HL-60/S4 treated with retinoic acid at 250 ng/mL for 4 days and 3 days (cell line): ENCODE results near the gene MTHFSD.
"Not testable (repeated sequence)": the region's sequence is repeated elsewhere in the genome, so short reads cannot be mapped to it uniquely, and the experiment has no call there.

Source experiments
- in situ Hi-C: fragments of 300-500 bp; cut with MboI; formaldehyde crosslinking; loops from 2 replicates; pipeline ENCODE4 v1.7.0; 2022; ENCODE audit warnings: low sequenced_read_pairs

The MTHFSD gene, protein sequence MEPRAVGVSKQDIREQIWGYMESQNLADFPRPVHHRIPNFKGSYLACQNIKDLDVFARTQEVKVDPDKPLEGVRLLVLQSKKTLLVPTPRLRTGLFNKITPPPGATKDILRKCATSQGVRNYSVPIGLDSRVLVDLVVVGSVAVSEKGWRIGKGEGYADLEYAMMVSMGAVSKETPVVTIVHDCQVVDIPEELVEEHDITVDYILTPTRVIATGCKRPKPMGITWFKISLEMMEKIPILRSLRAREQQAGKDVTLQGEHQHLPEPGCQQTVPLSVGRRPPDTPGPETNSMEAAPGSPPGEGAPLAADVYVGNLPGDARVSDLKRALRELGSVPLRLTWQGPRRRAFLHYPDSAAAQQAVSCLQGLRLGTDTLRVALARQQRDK

DNA sequence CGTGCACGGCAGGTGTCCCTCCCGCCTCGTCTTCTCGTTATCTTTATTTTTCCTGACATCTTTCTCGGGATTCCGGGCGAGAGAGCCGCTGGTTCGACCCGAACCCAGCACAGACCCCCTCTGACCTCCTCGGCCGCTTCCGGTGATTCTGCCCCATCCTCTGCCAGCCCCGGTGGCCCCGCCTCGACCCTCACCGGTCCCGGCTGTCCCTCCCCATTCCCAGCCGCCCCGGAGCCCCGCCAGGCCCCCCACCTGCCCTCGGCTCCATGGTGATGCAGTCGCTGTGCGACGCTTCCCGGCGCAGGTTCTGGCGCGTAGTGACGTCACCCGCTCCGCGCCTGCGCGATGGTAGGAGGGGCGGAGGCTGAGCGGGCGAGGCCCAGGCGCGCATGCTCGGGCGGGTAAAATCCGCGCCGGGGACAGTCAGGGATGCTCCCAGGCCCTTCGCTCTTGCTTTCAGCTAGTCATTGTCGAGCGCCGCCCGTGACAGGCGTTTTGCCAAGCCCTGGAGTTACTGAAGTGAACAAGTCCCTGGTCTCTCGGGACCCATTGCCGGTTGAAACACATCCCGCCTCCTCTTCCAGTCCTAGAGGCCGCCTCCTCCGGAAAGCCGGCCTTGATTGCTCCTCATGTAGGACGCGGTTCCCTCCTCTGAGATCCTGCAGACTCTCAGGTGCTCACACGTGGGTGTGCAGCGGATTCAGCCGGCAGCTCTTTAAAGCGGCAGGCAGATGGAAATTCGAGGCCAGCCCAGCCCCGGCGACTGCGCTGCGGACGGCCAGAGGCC is at the start of gene MTHFSD:
TSS of gene MTHFSD (minus strand) at position 319 of the 787 bp plus-strand sequence. CDS start at position 268, 51 bp downstream.
- in situ Hi-C loops = loop anchor here (25.0 kb wide), 3 partner anchors 507 to 1082 kb away; no protein-coding TSS in a partner anchor

DNA sequence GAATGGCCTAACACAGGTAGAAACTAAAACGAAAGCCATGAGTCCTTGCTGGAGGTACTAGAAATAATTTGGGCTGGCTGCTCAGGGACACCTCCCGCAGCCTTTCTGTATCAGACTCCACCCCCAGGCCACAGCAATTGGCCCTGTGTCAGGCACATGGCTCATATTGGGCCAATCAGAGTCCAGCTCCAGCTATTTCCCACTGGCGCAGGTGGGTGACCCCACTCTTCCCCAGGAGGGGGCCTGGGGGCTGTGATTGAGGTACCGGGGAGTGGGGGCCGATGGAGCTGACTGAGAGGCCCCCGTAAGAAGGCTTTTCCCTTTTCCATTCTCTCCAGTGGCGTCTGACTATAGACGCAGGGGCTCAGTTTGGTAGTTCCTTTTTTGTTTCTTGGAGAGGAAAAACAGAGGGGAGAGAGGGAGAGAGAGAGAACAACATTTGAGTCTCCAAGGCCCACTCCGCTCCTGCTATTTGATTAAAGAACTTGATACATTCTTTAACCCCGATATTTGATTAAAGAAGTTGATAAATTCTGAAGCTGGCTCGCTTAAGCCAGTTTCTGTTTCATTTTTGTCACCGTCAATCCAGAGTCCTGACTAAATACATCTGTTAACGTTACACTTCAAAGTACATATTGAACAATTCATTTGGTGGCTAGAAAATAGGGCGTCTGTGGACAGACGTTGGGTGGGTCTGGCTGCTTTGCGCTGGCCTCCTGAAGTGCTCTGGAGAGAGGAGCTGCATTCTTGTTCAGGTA is 49.6 kb upstream of the MTHFSD start:
- in situ Hi-C loops = no loop called here

DNA sequence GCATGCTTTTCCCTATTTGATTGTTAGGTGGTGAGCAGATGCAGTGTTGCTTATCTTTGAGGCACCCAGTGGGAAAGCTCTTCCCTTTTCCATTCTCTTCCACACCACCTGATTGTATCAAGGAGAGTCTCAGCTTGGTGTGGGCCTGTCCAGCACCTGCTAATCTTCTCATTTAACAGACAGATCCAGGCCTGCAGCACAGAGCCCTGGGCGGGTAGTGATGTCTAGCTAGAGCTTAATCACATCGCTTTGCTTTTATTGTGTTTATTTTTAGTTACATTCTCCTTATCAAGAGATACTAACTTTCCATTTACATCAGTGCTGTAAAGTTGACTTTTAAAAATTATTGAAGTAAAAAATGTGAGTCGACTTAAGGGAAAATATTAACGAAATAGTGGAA is 47.5 kb upstream of the MTHFSD start:
- in situ Hi-C loops = no loop called here

DNA sequence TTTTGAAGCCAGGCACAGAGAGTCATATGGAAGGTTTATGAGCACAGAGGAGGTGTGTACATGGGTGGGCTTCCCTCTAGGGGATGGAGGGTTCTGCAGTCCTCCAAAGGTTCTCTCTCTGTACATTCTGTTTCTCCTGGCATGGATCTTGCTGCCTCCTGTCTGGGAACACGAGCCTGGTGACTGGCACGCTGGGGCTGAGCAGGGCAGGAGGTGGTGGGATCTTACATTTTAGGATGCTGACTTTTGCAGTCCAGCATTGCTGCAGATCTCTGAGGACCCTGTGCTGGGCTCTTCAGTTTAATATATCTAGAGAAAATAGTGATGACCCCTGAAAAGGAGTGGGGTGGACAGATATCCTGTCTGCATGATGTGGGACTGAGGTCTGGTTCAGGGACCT is 46.3 kb upstream of the MTHFSD start:
- in situ Hi-C loops = no loop called here

DNA sequence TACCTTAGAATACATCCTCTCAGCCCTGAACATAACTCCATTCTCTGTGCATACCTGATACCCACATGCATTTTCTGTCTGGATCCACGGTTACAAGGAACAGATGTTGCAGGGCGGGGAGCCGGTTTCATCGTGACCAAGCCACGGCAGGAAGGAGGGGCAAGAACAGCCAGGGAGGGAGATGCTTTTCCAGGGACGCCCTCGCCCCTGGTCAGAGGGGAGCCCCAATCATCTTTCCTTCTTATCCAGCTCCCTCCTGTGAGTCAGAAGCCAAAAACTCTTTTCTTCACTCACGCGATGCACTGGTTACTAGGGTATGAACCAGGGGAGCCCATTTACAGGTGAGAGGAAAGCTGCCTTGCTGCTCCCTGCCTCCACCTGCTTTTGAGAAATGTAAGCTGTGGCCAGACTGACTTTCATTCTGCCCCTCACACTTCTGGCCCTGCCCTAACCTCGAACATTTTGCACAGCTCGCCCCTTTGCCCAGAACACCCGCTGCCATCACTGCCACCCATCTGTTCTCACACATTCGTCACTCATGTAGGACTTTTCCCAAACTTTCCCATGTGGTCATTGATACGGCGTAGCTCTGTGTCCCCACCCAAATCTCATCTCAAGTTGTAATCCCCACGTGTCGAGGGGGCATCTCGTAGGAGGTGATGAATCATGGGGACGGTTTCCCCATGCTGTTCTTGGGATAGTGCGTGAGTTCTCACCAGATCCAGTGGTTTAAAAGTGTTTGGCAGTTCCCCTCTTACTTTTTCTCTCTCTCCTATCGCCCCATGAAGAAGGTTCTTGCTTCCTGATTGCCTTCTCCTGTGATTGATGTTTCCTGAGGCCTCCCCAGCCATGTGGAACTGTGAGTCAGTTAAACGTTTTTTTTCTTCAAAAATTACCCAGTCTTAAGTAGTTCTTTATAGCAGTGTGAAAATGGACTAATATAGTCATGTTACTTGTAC is 43.9 kb upstream of the MTHFSD start:
- in situ Hi-C loops = no loop called here

DNA sequence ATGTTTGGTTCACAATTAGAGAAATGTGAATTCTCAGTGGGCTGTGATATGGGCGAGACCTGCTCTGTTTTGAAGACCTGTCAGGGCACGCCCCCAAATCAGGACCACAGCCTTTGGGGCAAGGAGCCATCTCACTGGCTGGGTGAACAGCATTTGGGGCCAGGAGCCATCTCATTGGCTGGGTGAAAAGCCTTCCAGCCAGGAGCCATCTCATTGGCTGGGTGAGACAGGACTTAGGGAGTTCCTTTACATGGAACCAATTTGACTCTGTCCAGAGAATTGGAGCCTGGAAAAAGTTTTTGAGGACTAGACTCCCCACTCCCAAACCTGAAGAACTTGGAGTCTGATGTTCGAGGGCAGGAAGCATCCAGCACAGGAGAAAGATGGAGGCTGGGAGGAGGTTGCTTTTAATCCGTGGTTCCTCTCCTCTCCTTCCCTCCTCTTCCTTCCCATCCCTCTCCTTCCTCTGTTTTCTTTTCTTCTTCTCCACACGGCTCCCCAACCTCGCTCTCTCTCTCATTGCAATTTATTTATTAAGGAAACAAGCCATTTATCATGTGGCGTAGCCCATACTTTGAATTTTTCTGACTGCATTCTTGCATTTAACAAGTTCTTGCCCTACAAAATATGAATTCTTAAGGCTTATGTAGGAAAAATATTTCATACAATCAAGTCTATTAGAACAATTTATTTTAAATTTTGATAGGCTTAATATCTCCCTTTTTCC is 43.0 kb upstream of the MTHFSD start:
- in situ Hi-C loops = no loop called here

DNA sequence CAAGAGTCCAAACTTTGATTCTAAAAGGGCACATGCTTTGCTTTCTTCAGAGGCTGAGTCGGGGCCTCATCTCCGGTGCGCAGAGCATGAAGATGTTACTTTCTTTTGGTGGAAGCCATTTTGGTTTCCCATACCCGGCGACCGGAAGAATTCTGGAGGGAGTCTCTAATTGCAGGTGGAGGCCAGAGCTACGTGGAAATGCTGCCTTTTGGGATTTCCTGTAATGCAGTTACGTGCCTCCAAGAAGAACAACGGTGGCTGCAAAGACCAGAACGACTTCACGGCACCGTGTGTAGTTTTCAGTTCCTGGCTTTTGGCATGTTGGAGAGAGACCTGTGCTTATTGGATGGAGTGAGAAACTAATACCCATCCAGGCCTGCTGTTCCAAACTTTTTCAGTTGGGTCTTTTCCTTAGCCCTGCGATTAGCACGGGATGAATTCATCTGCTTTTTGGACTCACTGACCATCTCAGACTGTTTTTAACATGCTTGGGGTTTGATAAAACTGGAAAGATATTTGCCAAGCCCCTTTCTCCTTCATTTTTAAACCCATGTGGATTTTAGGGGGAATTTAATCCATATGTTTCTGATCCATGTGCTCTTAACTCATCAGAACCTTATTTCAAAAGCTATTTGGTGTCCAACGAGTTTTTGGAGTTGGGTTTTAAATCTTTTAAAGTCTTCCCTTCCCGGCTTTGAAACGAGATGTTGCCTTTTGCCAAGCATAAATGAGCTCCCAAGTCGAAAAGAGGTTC is 42.3 kb upstream of the MTHFSD start:
- in situ Hi-C loops = no loop called here

DNA sequence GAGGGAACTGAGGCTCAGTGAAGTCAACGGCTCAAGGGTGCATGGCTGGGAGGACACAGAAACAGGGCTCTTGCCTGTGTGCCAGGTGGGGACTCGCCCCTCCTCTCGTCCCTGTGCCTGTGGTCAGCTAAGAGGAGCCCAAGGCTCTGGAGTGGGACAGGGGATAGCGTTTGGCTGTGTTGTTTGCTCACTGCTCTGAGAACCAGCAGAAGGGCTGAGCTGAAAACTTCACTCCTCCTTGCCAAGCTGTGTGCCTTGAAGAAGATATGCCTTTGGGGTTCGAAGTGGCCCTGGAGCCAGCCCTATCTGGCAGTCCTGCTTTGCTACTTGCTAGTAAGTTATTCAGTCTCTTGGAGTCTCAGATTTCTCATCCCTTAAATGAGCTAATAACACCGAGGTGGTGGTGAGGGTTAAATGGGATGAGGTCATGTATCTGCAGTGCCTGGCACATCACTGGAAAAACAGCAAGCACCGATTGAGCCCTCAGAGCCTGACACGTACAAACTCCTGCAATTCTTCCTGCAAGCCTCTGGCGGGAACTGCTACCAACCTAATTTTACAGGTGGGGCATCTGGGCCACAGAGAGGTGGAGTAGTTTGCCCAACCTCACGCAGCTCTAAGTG is 41.1 kb upstream of the MTHFSD start:
- in situ Hi-C loops = no loop called here

DNA sequence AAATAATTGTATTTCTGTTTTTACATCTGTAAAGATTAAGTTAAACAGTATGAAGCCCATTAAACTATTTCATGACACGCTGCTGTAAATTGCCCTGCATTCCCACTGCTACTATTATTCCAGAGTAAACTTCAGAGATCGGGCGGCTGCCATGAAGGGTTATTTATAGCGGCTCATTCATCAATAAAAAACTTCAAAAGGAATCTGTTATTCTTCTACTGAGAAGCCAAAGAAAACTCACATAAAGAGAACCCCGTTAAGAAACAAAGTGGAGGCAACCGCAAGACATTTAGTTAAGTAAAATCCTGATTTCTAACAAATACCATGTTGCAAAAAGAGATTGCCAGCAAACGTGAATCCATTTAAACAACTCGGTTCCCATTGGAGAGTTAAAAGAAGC is 39.7 kb upstream of the MTHFSD start:
- in situ Hi-C loops = no loop called here

DNA sequence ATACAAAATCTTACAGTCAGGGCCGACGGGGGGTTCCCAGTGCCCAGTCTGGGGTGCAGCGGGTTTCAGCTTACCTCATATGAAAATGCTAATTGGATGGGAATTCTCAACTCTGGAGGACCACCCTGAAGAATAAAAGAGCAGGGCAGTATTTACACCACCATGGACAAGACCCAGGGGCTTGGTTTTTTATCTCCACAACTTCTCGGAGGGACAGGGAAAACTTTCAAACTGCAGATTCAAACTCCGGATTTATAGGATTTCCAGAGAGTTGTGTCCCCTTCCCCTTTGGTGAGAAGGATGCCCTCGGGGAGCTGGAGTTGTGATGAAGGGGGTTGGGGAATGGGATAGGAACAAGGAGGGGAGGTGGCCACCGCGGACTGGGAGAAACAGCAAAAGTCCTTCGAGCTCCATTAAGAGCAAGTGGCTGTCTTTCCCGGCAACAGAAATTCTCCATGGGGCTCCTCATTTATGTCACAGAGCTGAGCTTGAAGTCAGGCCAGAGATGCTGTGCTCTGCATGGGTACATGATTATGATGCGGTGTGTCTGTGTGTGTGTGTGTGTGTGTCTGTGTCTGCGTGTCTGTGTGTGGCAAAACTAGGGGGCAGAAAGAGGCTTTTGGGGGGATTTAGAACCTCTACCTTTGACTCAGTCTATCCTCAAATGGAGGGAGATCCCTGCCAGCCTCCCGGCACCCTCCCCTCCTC is 39.0 kb upstream of the MTHFSD start:
- in situ Hi-C loops = no loop called here

DNA sequence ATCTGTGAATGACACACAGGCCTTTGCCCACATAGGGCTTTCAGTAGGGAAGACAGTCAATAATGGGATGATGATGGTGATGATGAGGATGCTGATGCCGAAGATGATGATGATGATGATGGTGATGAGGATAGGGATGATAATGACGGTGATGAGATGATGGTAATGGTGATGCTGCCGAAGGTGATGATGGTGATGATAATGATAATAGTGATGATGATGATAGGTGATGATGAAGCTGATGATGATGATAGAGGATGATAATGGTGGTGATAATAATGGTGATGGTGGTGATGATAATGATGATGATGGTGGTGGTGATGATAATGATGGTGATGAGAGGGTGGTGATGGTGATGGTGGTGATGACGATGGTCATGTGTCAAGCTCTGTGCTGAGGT is 36.2 kb upstream of the MTHFSD start:
- in situ Hi-C loops = no loop called here

DNA sequence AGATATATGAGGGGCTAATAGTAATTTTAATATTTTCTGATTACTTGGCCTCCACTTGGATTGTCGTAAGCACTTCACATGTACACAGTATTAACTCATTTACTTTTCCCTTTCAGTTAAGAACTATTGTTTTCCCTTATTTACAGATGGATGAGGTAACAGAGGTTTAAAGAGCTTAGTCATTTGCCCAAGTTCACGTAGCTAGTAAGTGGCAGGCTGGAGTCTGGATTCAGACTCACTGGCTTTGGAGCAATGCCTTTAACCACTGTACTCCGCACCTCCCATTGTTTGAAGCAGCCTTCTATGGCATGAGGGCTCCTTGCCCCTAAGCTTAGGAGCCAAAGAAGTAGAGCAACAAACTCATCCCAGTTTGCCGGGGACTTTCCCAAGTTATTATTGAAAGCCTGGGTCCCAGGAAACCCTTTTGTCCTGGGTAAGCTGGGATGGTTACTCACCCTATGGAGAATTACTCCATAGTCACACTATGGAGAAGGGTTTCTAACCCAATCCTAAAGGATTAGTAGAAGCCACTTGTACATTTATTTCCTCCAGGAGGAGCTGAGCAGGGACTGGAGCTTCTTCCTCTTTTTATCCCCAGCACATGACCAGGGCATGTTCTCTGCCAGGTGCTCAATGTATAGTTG is 35.6 kb upstream of the MTHFSD start:
- in situ Hi-C loops = no loop called here

DNA sequence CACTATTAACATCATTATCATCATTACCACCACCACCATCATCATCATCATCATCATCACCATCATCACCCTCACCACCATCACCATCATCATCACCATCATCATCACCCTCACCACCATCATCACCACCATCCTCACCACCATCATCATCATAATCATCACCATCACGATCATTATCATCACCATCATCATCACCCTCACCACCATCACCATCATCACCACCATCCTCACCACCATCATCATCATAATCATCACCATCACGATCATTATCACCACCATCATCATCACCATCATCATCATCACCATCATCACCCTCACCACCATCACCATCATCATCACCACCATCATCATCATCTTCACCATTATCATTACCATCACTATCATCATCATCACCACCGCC is 32.9 kb upstream of the MTHFSD start:
- in situ Hi-C loops = not testable (repeated sequence)

DNA sequence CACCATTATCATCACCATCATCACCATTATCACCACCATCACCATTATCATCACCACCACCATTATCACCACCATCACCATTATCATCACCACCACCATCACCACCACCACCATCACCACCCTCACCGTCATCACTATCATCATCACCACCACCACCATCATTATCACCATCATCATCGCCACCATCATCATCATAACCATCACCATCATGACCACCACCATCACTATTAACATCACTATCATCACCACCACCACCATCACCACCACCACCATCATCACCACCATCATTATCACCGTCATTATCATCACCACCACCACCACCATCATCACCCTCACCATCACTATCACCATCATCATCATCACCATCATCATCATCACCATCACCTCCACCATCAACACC is 32.5 kb upstream of the MTHFSD start:
- in situ Hi-C loops = no loop called here

DNA sequence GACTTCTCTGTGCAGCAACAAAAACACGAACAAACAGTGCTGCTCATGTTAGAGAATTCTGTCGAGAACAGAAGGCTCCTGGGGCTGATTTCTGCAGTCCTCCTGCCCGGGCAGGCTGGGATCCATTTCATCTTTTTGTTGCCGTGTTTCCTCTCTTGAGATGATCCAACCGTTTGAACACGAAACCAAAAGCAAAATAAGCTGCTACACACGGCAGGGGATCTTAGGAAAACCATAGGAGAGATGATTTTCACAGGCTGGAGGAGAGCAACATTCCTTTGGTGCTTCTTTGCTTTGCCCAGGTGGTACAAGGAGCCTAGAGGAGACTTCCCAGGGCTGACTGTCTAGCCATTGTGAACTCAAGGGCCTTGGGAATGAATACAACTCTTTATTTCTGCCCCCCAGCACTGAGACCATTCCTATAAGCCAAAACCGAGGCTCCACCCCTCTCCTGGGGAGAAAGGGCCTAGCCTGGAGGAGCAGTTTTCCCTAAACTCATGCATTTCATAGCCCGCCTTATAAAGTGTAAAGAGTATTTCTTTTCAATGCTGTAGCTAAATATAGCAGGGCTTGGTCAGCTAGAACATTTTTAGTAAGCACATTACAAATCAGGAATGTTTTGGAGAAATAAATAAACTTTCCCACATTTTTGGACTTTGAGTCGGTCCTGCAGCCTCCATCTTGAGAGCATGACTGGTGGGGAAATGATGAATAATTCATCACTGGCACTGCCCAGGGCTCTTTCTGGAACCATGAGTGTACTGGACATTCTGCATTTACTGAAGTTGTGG is 31.0 kb upstream of the MTHFSD start:
- in situ Hi-C loops = no loop called here
